WTC11 (cell line): Measurements from ENCODE around the gene NLN.
"Not testable (repeated sequence)": the region's sequence is repeated elsewhere in the genome, so short reads cannot be mapped to it uniquely, and the experiment has no call there.

ENCODE experiments used
- MXD4 ChIP-seq: fragments of 250-450 bp; sonication (Bioruptor Pico); IDR thresholded peaks from 2 replicates; pipeline ENCODE4 v1.8.0; 2021; ENCODE audit warnings: mild to moderate bottlenecking, moderate library complexity, borderline replicate concordance
- NR2C2 ChIP-seq: sonication (generic); formaldehyde crosslinking; IDR thresholded peaks from 2 replicates; pipeline ENCODE4 v1.8.0; 2022; ENCODE audit warnings: mild to moderate bottlenecking, missing genetic modification reagents
- TF ChIP-seq, protein P1 (sequence below): fragments of 200-600 bp; IDR thresholded peaks from 2 replicates; pipeline ENCODE4 v1.8.0; 2022; ENCODE audit warnings: antibody characterized with exemption
- TF ChIP-seq, protein P2 (sequence below): sonication (generic); formaldehyde crosslinking; IDR thresholded peaks from 2 replicates; pipeline ENCODE4 v1.8.0; 2022; ENCODE audit warnings: mild to moderate bottlenecking, missing genetic modification reagents
- TF ChIP-seq, protein P3 (sequence below): sonication (generic); formaldehyde crosslinking; IDR thresholded peaks from 2 replicates; pipeline ENCODE4 v1.8.1; 2023; ENCODE audit warnings: mild to moderate bottlenecking, moderate library complexity, missing genetic modification reagents
- TF ChIP-seq, protein P4 (sequence below): sonication (generic); formaldehyde crosslinking; IDR thresholded peaks from 2 replicates; pipeline ENCODE4 v1.8.0; 2023; ENCODE audit warnings: missing genetic modification reagents

DNA sequence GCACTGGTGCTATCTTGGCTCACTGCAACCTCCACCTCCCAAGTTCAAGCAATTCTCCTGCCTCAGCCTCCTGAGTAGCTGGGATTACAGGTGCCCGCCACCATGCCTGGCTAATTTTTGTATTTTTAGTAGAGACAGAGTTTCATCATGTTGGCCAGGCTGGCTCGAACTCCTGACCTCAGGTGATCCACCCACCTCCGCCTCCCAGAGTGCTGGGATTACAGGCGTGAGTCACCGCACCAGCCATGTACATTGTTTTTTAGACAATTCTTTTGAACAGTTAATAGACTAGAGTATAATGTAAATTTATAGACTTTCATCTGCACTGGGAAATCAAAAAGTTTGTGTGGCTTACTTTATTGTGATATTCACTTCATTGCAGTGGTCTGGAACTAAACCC lies 85.5 kb downstream of the NLN start:
- TF ChIP-seq, protein P1, sequence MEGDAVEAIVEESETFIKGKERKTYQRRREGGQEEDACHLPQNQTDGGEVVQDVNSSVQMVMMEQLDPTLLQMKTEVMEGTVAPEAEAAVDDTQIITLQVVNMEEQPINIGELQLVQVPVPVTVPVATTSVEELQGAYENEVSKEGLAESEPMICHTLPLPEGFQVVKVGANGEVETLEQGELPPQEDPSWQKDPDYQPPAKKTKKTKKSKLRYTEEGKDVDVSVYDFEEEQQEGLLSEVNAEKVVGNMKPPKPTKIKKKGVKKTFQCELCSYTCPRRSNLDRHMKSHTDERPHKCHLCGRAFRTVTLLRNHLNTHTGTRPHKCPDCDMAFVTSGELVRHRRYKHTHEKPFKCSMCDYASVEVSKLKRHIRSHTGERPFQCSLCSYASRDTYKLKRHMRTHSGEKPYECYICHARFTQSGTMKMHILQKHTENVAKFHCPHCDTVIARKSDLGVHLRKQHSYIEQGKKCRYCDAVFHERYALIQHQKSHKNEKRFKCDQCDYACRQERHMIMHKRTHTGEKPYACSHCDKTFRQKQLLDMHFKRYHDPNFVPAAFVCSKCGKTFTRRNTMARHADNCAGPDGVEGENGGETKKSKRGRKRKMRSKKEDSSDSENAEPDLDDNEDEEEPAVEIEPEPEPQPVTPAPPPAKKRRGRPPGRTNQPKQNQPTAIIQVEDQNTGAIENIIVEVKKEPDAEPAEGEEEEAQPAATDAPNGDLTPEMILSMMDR, result not testable (repeated sequence)
- TF ChIP-seq NR2C2, MXD4: not testable (repeated sequence)
- TF ChIP-seq, protein P2, sequence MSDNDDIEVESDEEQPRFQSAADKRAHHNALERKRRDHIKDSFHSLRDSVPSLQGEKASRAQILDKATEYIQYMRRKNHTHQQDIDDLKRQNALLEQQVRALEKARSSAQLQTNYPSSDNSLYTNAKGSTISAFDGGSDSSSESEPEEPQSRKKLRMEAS (CRISPR knock-in tag), result not testable (repeated sequence)
- TF ChIP-seq, protein P3, sequence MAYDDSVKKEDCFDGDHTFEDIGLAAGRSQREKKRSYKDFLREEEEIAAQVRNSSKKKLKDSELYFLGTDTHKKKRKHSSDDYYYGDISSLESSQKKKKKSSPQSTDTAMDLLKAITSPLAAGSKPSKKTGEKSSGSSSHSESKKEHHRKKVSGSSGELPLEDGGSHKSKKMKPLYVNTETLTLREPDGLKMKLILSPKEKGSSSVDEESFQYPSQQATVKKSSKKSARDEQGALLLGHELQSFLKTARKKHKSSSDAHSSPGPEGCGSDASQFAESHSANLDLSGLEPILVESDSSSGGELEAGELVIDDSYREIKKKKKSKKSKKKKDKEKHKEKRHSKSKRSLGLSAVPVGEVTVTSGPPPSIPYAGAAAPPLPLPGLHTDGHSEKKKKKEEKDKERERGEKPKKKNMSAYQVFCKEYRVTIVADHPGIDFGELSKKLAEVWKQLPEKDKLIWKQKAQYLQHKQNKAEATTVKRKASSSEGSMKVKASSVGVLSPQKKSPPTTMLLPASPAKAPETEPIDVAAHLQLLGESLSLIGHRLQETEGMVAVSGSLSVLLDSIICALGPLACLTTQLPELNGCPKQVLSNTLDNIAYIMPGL (CRISPR knock-in tag), result not testable (repeated sequence)
- TF ChIP-seq, protein P4, sequence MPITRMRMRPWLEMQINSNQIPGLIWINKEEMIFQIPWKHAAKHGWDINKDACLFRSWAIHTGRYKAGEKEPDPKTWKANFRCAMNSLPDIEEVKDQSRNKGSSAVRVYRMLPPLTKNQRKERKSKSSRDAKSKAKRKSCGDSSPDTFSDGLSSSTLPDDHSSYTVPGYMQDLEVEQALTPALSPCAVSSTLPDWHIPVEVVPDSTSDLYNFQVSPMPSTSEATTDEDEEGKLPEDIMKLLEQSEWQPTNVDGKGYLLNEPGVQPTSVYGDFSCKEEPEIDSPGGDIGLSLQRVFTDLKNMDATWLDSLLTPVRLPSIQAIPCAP (CRISPR knock-in tag), result not testable (repeated sequence)
